HepG2 (cell line): Measurements from ENCODE around the gene BABAM2. TPM values are rescaled to one million over a fixed set of nuclear protein-coding genes. Genes with fewer than 3 reads are reported as not detected.

Experiments used
- ATAC-seq: fragments of 200-7000 bp; cut with Tn5 transposase; 3 replicates; pipeline ENCODE4 v1.9.1; 2020; ENCODE audit warnings: mild to moderate bottlenecking, moderate library complexity
- BruUV-seq: library from RNA; stranded (reverse); fragments of 400-500 nt; replicated peaks from 2 replicates; lab custom pipeline; 2021; lab: Mats Ljungman, UMichigan
- CTCF ChIA-PET: fragments of 300-600 bp; formaldehyde crosslinking; extraction: SDS; loops from one replicate; lab custom pipeline; 2021; ENCODE audit warnings: low total read pairs, inconsistent platforms, low intra/inter-chr PET ratio; lab: Yijun Ruan, JAX
- POLR2A ChIA-PET: fragments of 350-600 bp; sonication (Branson Sonifier 250); formaldehyde crosslinking; loops from one replicate; lab custom pipeline; 2020; ENCODE audit warnings: antibody characterized with exemption, inconsistent platforms; lab: Yijun Ruan, JAX
- DNase-seq: peaks from one replicate; pipeline ENCODE4 v3.0.0-alpha.2; 2015; ENCODE audit warnings: low spot score
- FAIRE-seq: peaks from 3 replicates; lab custom pipeline; 2011; peaks lifted over from hg19 to GRCh38; lab: Jason Lieb, UNC
- H2AFZ ChIP-seq: one replicate; pipeline ENCODE4 v1.6.1; 2011; ENCODE audit warnings: low read length, inconsistent platforms
- H3K27ac ChIP-seq: fragments of 300-600 bp; 3 replicates; pipeline ENCODE4 v1.8.0; 2011; ENCODE audit warnings: mixed run types, mild to moderate bottlenecking, mixed read lengths, low read length, inconsistent platforms; ENCODE audit not compliant: insufficient read depth; ENCODE audit errors: extremely low read length
- H3K27me3 ChIP-seq, 2 experiments: fragments of 200-600 bp in 1 of 2; 2 replicates in 1 of 2; 3 replicates in 1 of 2; pipeline versions ENCODE4 v1.6.0 to v1.8.0; 2011; ENCODE audit warnings: low read length in 2 of 2, mild to moderate bottlenecking in 2 of 2, moderate library complexity in 2 of 2, inconsistent platforms in 1 of 2; ENCODE audit not compliant: insufficient read depth in 2 of 2, control insufficient read depth in 1 of 2
- H3K36me3 ChIP-seq, 2 experiments: fragments of 200-600 bp in 1 of 2; replicated peaks in 1 of 2; 2 replicates in 1 of 2; 3 replicates in 1 of 2; pipeline versions ENCODE4 v1.5.1 to v1.8.0; 2011; ENCODE audit warnings: low read length in 2 of 2, inconsistent platforms in 1 of 2; ENCODE audit not compliant: insufficient read depth in 2 of 2, control insufficient read depth in 1 of 2
- H3K4me1 ChIP-seq: 2 replicates; pipeline ENCODE4 v1.5.1; 2012; ENCODE audit warnings: low read length, inconsistent platforms; ENCODE audit not compliant: insufficient read depth
- H3K4me2 ChIP-seq: 2 replicates; pipeline ENCODE4 v1.6.0; 2011; ENCODE audit warnings: low read depth, low read length, inconsistent platforms
- H3K4me3 ChIP-seq, 3 experiments: fragments of 200-600 bp in 1 of 3; sonication (generic), shearing (Covaris generic) in 1 of 3; replicated peaks in 1 of 3; 2 replicates each; pipeline ENCODE4 v1.5.1; 2011 to 2016; ENCODE audit warnings: low read length in 3 of 3, inconsistent platforms in 2 of 3, low read depth in 2 of 3, mild to moderate bottlenecking in 2 of 3, control low read depth in 1 of 3, mixed read lengths in 1 of 3; ENCODE audit not compliant: insufficient read depth in 1 of 3
- H3K79me2 ChIP-seq: one replicate; pipeline ENCODE4 v1.6.1; 2011; ENCODE audit warnings: low read length, inconsistent platforms; ENCODE audit not compliant: insufficient read depth
- H3K9ac ChIP-seq: 2 replicates; pipeline ENCODE4 v1.6.0; 2011; ENCODE audit warnings: mild to moderate bottlenecking, low read depth, low read length, inconsistent platforms; ENCODE audit not compliant: insufficient read depth
- H3K9me3 ChIP-seq: 2 replicates; pipeline ENCODE4 v1.5.1; 2012; ENCODE audit warnings: mild to moderate bottlenecking, low read length
- H4K20me1 ChIP-seq: 2 replicates; pipeline ENCODE4 v1.6.0; 2011; ENCODE audit warnings: inconsistent platforms, mild to moderate bottlenecking, low read length, moderate library complexity; ENCODE audit not compliant: insufficient read depth
- BORCS8-MEF2B ChIP-seq: sonication (generic); formaldehyde crosslinking; IDR thresholded peaks from 2 replicates; pipeline ENCODE4 v1.8.0; 2022; ENCODE audit warnings: mild to moderate bottlenecking, missing genetic modification reagents
- FOSL2 ChIP-seq: sonication (generic); formaldehyde crosslinking; IDR thresholded peaks from 2 replicates; pipeline ENCODE4 v1.4.0; 2020; ENCODE audit warnings: missing genetic modification reagents
- GATAD1 ChIP-seq: IDR thresholded peaks from 2 replicates; pipeline ENCODE4 v1.6.1; 2016; ENCODE audit warnings: missing genetic modification reagents, missing compliant biosample characterization
- HNRNPLL ChIP-seq: fragments of 200-400 bp; formaldehyde crosslinking; IDR thresholded peaks from 2 replicates; pipeline ENCODE4 v1.6.1; 2017; ENCODE audit warnings: mild to moderate bottlenecking, low read depth, low read length; ENCODE audit not compliant: poor library complexity, severe bottlenecking
- JUND ChIP-seq: sonication (generic); formaldehyde crosslinking; IDR thresholded peaks from 2 replicates; pipeline ENCODE4 v1.8.0; 2022; ENCODE audit warnings: mild to moderate bottlenecking, missing genetic modification reagents
- MAFF ChIP-seq: IDR thresholded peaks from 2 replicates; pipeline ENCODE4 v1.6.1; 2011; ENCODE audit warnings: low read depth, low read length, improper control_type of control experiment
- MAFK ChIP-seq, 2 experiments: IDR thresholded peaks in 1 of 2; conservative IDR thresholded peaks in 1 of 2; 2 replicates each; pipeline ENCODE4 v1.6.1; 2011; ENCODE audit warnings: improper control_type of control experiment in 2 of 2, low read length in 2 of 2
- MTA3 ChIP-seq: sonication (generic); formaldehyde crosslinking; IDR thresholded peaks from 2 replicates; pipeline ENCODE4 v1.4.0; 2020; ENCODE audit warnings: missing genetic modification reagents
- NFYB ChIP-seq: sonication (generic); formaldehyde crosslinking; IDR thresholded peaks from 2 replicates; pipeline ENCODE4 v1.4.0; 2020; ENCODE audit warnings: missing genetic modification reagents
- ZBTB21 ChIP-seq: sonication (generic); formaldehyde crosslinking; IDR thresholded peaks from 2 replicates; pipeline ENCODE4 v1.4.0; 2020; ENCODE audit warnings: missing genetic modification reagents
- ZBTB33 ChIP-seq: sonication (generic); formaldehyde crosslinking; IDR thresholded peaks from 2 replicates; pipeline ENCODE4 v1.4.0; 2020; ENCODE audit warnings: missing genetic modification reagents
- ZNF652 ChIP-seq: IDR thresholded peaks from 2 replicates; pipeline ENCODE4 v1.6.1; 2016; ENCODE audit warnings: low read depth, borderline replicate concordance
- WGBS: methylation state at CpG from one replicate; pipeline ENCODE4 v1.1.6; 2017; ENCODE audit warnings: low lambda C conversion rate; 5-methylcytosine and 5-hydroxymethylcytosine counted together
- in situ Hi-C: cut with HindIII; loops from 2 replicates; pipeline ENCODE4 v1.10.0; 2017; ENCODE audit warnings: low pct_unique_long_range_greater_than_20kb; ENCODE audit not compliant: extremely low pct_ligation_motif_present
- intact Hi-C: fragments of 100-400 bp; cut with micrococcal nuclease; formaldehyde crosslinking; loops from one replicate; pipeline ENCODE4 v1.10.0; 2022; ENCODE audit not compliant: unreplicated experiment
- polyA plus RNA-seq, 8 experiments: library from polyadenylated mRNA; depleted of rRNA in 3 of 8; stranded (reverse) in 7 of 8; unstranded in 1 of 8; fragments of >200 nt; fragmentation: Illumina TruSeq in 4 of 8; extraction: Trizol in 4 of 8; gene quantifications; 2 replicates each; pipeline versions ENCODE4 v1.2.1 to v1.2.3, GENCODE V29; 2011 to 2016; ENCODE audit warnings: low read depth in 4 of 8, missing spikeins in 1 of 8, mixed read lengths in 1 of 8; ENCODE audit not compliant: insufficient read depth in 1 of 8
- total RNA-seq, 5 experiments: library from RNA; depleted of rRNA; stranded (reverse); fragments of >200 nt; fragmentation: Illumina TruSeq; extraction: Trizol; gene quantifications; 2 replicates each; pipeline ENCODE4 v1.2.3, GENCODE V29; 2016; ENCODE audit warnings: low read depth in 1 of 5
- TF ChIP-seq, protein P1 (sequence below): sonication (generic); formaldehyde crosslinking; IDR thresholded peaks from 2 replicates; pipeline ENCODE4 v1.5.1; 2020; ENCODE audit warnings: mild to moderate bottlenecking, missing genetic modification reagents, moderate library complexity

The BABAM2 gene
- total and polyA plus RNA-seq, 2 of the 13 experiments (the other 11 are each of a cell fraction or from before 2014, with no cell fraction given) = 24.9 to 28.0 TPM

DNA sequence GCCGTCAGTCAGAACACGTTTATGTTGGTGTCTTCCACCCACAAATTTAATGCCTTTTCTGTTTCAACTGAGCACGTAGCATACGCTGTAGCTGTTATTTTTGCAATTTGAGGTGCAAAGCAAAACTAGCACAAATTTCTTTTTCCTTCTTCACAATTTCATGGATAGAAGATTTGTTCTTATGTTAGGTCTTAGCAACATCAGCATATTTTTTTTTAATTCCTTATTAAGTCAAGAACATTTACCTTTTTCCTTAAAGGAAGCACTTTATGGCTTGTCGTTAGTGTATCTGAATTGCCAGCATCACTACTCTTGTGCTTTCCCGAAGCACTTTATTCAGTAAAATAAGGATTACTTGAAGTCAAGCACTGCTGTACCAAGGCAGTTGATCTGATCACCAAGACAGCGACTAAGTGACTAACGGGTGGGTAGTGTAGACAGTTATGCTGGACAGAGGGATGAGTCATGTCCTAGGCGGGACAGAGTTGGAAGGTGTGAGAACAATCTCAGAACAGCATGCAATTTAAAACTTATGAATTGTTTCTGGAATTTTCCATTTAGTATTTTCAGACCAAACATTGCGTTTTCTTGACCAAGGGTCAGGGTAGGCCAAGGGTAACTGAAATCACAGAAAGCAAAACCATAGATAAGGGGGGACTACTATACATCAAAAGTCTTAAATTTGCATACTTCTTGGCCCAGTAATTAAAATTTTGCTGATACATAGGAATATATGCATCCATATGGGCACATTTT, 13.3 kb downstream of the BABAM2 start:
- H3K27me3 ChIP-seq = no peaks in the 10 kb centered on the region
- WGBS = 96% methylated on average over 10 of the region's 10 CpGs

More for the DNA sequence above, 13.3 kb downstream of the BABAM2 start:
- H3K4me2 ChIP-seq = no peak overlapping the region
- peaks cover 2 to 15% of the 10 kb centered on the region in 2 experiments; a peak in 3 of 5 replicates for H3K36me3 ChIP-seq
- no peak overlapping the region for H2AFZ ChIP-seq
- H4K20me1 ChIP-seq = no peaks in the 10 kb centered on the region
- intact Hi-C loops = no loop called here
- ChIA-PET CTCF (no interaction called here), POLR2A (no interaction called here)
- TF ChIP-seq HNRNPLL (no peak), MAFF (0 out of 2 replicates have a peak, but pooled peaks have one; percentile 27), ZBTB33 (CRISPR knock-in tag) (peak; percentile 44; the same call in 1 of the 2 replicates), JUND (CRISPR knock-in tag) (0 out of 2 replicates have a peak, but pooled peaks have one; percentile 49), NFYB (CRISPR knock-in tag) (no peak), FOSL2 (CRISPR knock-in tag) (peak; percentile 53), MTA3 (CRISPR knock-in tag) (no peak), MAFK (conservative IDR thresholded peaks at IDR 0.05 in 1 of 2, IDR thresholded peaks at IDR 0.05 in 1 of 2; ENCODE audit: low read length in 2 of 2) (peak; percentile 38 to 68), GATAD1 (CRISPR knock-in tag) (no peak), ZBTB21 (no peak), ZNF652 (CRISPR knock-in tag) (no peak), BORCS8-MEF2B (no peak)
- TF ChIP-seq, protein P1, sequence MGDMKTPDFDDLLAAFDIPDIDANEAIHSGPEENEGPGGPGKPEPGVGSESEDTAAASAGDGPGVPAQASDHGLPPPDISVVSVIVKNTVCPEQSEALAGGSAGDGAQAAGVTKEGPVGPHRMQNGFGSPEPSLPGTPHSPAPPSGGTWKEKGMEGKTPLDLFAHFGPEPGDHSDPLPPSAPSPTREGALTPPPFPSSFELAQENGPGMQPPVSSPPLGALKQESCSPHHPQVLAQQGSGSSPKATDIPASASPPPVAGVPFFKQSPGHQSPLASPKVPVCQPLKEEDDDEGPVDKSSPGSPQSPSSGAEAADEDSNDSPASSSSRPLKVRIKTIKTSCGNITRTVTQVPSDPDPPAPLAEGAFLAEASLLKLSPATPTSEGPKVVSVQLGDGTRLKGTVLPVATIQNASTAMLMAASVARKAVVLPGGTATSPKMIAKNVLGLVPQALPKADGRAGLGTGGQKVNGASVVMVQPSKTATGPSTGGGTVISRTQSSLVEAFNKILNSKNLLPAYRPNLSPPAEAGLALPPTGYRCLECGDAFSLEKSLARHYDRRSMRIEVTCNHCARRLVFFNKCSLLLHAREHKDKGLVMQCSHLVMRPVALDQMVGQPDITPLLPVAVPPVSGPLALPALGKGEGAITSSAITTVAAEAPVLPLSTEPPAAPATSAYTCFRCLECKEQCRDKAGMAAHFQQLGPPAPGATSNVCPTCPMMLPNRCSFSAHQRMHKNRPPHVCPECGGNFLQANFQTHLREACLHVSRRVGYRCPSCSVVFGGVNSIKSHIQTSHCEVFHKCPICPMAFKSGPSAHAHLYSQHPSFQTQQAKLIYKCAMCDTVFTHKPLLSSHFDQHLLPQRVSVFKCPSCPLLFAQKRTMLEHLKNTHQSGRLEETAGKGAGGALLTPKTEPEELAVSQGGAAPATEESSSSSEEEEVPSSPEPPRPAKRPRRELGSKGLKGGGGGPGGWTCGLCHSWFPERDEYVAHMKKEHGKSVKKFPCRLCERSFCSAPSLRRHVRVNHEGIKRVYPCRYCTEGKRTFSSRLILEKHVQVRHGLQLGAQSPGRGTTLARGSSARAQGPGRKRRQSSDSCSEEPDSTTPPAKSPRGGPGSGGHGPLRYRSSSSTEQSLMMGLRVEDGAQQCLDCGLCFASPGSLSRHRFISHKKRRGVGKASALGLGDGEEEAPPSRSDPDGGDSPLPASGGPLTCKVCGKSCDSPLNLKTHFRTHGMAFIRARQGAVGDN = no peak
- no peaks in the 10 kb centered on the region for H3K4me1 ChIP-seq
- H3K27ac ChIP-seq = no peak overlapping the region
- in situ Hi-C loops = no loop called here
- no peak overlapping the region for H3K4me3 ChIP-seq
- peaks cover 4% of the 10 kb centered on the region for H3K79me2 ChIP-seq
- no peak for ATAC-seq
- no peak for DNase-seq
- no peak for FAIRE-seq
- no peak overlapping the region for H3K9ac ChIP-seq
- no peaks in the 10 kb centered on the region for H3K9me3 ChIP-seq
- BruUV-seq = no TSS peak
